GM10266 (cell line): ENCODE measurements around the gene FBLN2.

ENCODE experiments used
- DNase-seq: peaks from one replicate; pipeline ENCODE4 v3.0.0; 2012; ENCODE audit errors: extremely low spot score
- TF ChIP-seq, protein P1 (sequence below): IDR thresholded peaks from 2 replicates; pipeline ENCODE4 v1.5.1; 2012; ENCODE audit warnings: mild to moderate bottlenecking, low read depth; ENCODE audit not compliant: control insufficient read depth, insufficient read depth; ENCODE audit errors: missing control alignments

Gene FBLN2

DNA sequence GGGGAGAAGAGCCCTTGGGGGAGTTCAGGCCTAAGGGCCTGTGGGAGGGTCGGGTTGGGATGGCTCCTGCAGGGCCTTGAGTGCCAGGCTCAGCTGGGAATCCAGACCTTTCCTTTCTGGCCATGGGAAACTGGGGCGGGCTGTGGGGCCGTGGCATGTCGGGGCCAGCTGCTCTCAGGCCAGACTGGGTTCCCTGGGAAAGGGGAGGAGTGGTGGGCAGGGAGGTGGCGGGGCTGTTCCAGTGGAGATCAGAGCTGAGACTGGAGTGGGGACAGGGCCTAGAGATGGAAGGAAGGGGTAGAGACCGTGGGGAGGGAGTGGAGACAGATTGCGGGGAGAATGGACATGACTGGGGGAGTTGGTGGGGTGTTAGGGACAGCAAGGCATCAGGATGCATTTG lies 20.3 kb downstream of the FBLN2 start:
- no peak for DNase-seq
- TF ChIP-seq, protein P1, sequence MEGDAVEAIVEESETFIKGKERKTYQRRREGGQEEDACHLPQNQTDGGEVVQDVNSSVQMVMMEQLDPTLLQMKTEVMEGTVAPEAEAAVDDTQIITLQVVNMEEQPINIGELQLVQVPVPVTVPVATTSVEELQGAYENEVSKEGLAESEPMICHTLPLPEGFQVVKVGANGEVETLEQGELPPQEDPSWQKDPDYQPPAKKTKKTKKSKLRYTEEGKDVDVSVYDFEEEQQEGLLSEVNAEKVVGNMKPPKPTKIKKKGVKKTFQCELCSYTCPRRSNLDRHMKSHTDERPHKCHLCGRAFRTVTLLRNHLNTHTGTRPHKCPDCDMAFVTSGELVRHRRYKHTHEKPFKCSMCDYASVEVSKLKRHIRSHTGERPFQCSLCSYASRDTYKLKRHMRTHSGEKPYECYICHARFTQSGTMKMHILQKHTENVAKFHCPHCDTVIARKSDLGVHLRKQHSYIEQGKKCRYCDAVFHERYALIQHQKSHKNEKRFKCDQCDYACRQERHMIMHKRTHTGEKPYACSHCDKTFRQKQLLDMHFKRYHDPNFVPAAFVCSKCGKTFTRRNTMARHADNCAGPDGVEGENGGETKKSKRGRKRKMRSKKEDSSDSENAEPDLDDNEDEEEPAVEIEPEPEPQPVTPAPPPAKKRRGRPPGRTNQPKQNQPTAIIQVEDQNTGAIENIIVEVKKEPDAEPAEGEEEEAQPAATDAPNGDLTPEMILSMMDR: no peak

DNA sequence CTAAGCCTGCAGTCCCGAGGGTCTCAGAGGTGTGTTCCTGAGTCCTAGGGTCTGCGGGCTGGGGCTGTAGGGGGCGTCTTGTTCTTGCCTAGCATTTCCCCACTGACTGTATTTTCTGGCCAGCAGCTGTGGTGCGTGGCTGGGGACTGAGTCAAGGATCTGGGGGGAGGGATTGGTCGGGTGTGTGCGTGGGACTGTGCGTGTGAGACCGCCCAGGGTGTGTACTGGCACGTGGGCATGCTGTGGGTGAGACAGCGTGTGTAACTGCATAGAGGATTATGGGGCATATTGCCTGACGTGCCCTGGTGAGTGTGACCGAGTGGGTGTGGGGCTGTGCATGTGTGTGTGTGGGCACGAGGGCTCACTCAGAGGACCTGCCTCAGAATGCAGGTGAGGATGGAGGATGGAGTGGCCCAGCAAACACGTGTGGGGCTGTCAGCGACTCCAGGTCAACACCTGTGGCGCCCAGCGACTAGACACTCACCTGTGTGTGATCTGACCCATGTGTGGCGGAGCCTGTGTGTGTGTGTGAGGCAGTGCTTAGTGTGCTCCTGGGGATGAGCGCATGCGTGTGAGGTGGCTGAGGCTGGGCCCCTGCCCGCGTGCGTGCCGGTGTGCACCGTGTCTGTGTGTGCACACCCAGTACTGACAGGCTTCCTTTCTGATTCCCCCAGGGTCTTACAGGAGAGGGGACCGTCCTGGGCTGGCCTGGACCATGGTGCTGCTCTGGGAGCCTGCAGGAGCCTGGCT lies 20.9 kb downstream of the FBLN2 start:
- no peak for DNase-seq
- TF ChIP-seq, protein P1: no peak

DNA sequence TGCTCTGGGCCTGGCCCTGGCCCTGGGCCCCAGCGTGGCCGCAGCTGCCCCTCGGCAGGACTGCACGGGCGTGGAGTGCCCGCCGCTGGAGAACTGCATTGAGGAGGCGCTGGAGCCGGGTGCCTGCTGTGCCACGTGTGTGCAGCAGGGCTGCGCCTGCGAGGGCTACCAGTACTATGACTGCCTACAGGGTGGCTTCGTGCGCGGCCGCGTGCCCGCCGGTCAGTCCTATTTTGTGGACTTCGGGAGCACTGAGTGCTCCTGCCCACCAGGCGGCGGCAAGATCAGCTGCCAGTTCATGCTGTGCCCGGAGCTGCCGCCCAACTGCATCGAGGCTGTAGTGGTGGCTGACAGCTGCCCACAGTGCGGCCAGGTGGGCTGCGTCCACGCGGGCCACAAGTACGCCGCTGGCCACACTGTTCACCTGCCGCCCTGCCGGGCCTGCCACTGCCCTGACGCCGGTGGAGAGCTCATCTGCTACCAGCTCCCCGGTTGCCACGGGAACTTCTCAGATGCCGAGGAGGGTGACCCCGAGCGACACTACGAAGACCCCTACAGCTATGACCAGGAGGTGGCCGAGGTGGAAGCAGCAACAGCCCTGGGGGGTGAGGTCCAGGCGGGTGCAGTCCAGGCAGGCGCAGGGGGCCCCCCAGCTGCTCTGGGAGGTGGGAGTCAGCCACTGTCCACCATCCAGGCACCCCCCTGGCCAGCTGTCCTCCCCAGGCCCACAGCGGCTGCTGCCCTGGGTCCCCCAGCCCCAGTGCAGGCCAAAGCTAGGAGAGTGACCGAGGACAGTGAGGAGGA lies 21.7 kb downstream of the FBLN2 start:
- no peak for DNase-seq

DNA sequence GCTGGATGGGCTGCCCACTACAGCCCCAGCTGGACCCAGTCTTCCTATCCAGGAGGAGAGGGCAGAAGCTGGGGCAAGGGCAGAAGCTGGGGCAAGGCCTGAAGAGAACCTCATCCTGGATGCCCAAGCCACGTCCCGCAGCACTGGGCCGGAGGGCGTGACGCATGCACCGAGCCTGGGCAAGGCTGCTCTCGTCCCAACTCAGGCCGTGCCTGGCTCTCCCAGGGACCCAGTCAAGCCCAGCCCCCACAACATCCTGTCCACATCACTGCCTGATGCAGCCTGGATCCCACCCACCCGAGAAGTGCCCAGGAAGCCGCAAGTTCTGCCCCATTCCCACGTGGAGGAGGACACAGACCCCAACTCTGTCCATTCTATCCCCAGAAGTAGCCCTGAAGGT lies 22.3 kb downstream of the FBLN2 start:
- TF ChIP-seq, protein P1: no peak
- no peak for DNase-seq

More for the DNA sequence above, 21.7 kb downstream of the FBLN2 start:
- TF ChIP-seq, protein P1: no peak

DNA sequence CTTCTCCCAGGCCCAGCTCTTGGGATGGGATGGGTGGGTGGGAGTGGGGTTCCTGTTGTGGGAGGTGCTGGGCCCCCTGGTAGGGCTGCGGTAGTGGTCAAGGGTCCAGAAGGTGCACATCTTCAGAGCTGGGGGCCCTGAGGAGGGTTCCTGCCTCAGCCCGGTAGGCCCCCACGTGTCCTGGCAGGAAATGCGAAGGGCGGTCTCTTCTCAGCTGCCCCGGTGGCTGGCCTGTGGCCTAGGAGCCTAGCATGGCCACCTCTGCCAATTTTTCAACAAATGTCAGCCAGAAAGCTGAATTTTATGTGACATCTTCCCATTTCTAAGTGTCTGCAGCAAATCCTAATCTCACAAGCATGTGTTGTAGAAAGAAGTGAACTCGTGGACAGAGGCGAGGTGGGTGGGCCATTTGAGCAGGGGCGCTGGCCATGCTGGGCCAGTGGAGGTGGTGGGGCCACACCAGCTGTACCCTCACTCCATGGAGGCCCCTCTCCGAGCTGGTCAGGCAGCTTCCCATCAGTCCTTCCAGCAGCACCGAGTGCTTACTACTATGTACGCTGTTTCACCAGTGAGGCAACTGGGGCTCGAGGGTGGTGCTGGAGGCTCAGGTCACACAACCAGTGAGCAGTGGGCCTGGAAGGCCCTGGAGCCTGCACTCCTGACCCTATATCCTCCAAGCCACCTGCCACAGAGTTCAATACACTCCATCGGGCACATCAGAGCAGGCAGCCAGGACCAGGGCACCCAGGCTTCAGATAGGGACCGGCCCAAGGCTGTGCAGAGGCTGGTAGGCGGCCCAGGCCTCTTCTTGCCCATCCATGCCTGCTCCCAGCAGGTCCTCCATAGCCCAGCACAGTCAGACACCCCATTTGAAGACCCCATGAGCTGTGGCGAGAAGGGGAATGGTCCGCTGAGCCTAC lies 23.2 kb downstream of the FBLN2 start:
- DNase-seq: no peak
- TF ChIP-seq, protein P1: no peak

DNA sequence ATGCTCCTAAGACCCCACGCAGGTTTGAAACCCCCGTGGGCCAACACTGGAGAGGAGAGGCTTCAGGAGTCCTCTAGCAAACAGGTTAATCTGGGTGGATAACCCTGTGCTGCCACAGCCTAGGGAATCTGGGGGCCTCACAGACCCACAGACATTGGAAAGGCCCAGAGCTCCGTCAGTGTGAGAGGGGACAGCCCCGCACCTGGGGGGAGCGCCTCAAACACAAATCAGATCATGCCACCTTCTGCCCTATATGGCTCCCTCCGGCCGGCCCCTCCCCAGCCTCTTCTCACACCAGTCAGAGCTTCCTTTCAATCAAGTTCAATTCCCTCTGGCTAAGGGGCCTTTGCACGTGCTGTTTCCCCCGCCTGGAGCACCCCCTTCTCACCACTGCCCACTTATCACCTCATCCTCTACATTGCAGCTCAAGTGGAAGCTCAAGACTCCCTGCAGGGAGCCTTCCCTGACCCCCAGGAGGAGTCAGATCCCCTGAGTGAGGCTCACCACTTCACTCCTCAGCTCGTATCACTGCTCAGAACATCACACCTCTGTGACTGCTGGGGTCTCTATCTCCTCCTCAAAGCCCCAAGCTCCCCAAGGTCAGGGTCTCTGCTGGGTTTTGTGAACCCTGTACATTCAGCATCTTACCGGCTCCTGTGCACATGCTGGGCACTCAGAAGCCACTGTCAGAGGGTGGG lies 24.1 kb downstream of the FBLN2 start:
- DNase-seq: no peak
- TF ChIP-seq, protein P1: no peak
